Mucosa of stomach (tissue), 1 donor: ENCODE data around the gene KIAA0408.

Experiments used
- H3K27me3 ChIP-seq: one replicate; pipeline ENCODE4 v1.7.0; 2013; ENCODE audit warnings: mild to moderate bottlenecking, low read length; ENCODE audit not compliant: control insufficient read depth, insufficient read depth
- H3K36me3 ChIP-seq: one replicate; pipeline ENCODE4 v1.7.0; 2013; ENCODE audit warnings: low read length; ENCODE audit not compliant: control insufficient read depth, insufficient read depth
- H3K4me1 ChIP-seq: one replicate; pipeline ENCODE4 v1.7.0; 2013; ENCODE audit warnings: mild to moderate bottlenecking, low read length; ENCODE audit not compliant: control insufficient read depth, insufficient read depth
- H3K4me3 ChIP-seq: one replicate; pipeline ENCODE4 v1.7.0; 2013; ENCODE audit warnings: low read length
- H3K9ac ChIP-seq: one replicate; pipeline ENCODE4 v1.7.0; 2013; ENCODE audit warnings: mild to moderate bottlenecking, low read length, moderate library complexity
- H3K9me3 ChIP-seq: one replicate; pipeline ENCODE4 v1.7.0; 2013; ENCODE audit warnings: mild to moderate bottlenecking, low read length, moderate library complexity; ENCODE audit not compliant: control insufficient read depth
- donor health status: Pancreatic carcinoma.

The KIAA0408 gene

GRCh38 chr6:127481111-127481510 lies 21.9 kb upstream of the KIAA0408 start:
- H3K4me1 ChIP-seq, result no peaks in the 10 kb centered on the region
- H3K27me3 ChIP-seq, result peaks cover 4% of the 10 kb centered on the region
- H3K4me3 ChIP-seq, result no peak overlapping the region
- H3K9me3 ChIP-seq, result no peaks in the 10 kb centered on the region
- H3K9ac ChIP-seq, result no peak overlapping the region
- no peaks in the 10 kb centered on the region for H3K36me3 ChIP-seq

GRCh38 chr6:127477658-127478057 lies 18.5 kb upstream of the KIAA0408 start:
- Histone ChIP-seq H3K9me3 (no peaks in the 10 kb centered on the region), H3K4me3 (no peak overlapping the region), H3K27me3 (peaks cover 13% of the 10 kb centered on the region), H3K36me3 (no peaks in the 10 kb centered on the region), H3K9ac (no peak overlapping the region), H3K4me1 (no peaks in the 10 kb centered on the region)

DNA sequence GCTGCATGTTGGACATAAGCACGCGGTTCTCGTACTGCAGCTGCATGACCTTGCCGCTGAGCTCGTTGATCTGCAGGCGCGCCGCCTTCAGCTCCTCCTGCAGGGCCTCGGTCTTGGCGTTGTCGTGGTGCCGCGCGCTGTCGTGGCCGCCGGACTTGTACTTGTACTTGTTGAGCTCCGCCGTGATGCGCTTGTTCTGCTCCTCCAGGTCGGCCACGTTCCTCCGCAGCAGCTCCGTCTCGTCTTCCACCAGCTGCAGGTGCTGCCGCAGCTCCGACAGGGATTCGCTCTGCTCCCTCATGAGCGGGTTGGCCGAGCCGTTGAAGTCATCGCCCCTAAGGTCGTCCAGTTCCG lies 16.6 kb upstream of the KIAA0408 start:
- Histone ChIP-seq H3K4me3 (no peak overlapping the region), H3K9me3 (no peaks in the 10 kb centered on the region), H3K27me3 (peaks cover 13% of the 10 kb centered on the region), H3K4me1 (no peaks in the 10 kb centered on the region), H3K9ac (no peak overlapping the region), H3K36me3 (no peaks in the 10 kb centered on the region)

DNA sequence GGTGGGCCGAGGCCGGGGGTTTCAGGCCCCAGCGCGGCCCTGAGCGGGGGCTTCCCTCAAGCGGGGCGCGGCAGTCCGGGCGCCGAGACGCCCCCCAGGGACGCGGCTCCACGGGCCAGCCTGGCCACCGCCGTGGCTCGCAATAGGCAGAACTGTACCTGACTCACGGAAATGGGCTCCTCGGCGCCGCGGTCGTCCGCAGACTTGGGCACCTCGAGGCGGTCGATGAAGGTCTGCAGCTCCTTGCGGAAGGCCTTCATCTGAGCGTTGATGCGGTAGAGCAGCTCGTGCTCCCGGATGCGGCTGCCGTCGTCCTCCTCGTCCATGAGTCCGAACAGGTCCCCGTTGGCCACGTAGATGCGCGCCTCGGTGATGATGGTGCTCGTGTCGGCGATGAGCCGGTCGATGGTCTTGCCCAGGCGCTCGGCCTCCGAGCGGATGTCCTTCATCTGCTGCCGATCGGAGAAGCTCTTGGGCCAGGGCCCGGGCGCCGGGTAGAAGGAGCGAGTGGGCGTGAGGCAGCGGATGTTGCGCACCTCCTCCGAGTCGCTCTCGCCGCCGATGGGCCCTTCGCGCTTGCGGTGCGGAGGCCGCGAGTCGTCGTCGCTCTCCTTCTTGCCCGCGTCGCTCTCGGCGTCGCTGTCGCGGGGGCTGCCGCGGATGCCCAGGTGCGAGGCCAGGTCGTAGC lies 16.1 kb upstream of the KIAA0408 start:
- Histone ChIP-seq H3K4me3 (no peak overlapping the region), H3K36me3 (no peaks in the 10 kb centered on the region), H3K27me3 (peaks cover 13% of the 10 kb centered on the region), H3K9ac (no peak overlapping the region), H3K4me1 (no peaks in the 10 kb centered on the region), H3K9me3 (no peaks in the 10 kb centered on the region)

DNA sequence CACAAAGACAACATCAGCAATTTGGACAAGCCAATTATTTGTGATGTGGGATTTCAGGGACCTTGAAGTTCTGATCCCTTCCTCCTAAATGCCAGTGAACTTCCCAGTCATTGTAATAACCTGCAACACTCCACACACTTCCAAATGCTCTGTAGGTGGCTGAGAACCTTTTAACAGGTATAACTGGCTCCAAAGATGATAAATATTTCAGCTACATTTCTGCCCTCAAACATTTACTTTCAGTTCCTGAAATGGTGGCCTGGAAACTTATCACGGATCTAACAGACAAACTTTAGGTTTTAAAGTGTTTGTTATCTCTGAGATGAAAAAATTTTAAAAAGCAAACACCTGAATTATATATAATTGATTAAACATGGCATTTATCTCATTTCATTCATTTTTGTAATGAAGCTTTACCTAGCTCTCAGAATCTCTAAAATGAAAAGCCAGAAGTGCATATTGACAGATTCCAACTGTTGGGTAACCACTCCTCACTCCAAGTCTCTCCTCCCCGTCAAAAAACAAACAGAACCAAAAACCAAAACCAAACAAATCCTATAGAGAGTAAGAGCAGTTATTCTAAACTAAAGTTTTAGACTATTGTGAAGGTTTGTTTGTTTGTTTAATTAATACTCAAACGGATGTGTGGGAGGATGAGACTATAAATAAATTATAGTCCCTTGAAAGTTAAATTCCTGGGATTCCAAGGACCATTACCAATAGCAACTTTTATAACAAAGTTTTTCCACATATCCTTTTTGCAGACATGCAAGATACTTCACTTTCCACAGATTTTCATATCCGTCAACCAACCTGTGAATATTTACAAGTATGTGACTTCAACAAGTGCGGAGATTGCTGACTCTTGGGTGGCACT lies 12.4 kb upstream of the KIAA0408 start:
- Histone ChIP-seq H3K9ac (no peak overlapping the region), H3K27me3 (peaks cover 13% of the 10 kb centered on the region), H3K36me3 (no peaks in the 10 kb centered on the region), H3K4me3 (no peak overlapping the region), H3K9me3 (no peaks in the 10 kb centered on the region), H3K4me1 (no peaks in the 10 kb centered on the region)

GRCh38 chr6:127468936-127469335 lies 9.7 kb upstream of the KIAA0408 start:
- Histone ChIP-seq H3K27me3 (no peaks in the 10 kb centered on the region), H3K4me1 (no peaks in the 10 kb centered on the region), H3K9ac (no peak overlapping the region), H3K4me3 (no peak overlapping the region), H3K9me3 (no peaks in the 10 kb centered on the region), H3K36me3 (no peaks in the 10 kb centered on the region)

DNA sequence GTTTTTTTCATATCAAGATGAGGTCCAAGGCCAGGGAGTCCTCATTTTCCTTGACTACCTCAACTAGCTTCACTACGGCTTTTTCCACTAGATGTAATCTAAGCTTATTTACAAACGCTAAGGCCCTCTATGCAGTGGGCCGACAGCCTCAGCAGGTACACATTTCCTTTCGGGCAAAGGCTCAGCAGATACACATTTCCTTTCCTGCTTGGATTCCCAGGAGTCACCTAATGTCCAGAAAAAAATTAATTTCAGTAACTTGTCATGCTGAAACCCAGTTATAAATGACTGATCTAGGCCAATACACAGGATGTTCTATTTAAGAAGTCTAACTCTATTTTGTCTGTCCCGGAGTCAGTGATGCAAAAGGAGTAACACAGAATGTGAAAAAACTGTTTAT lies 7.2 kb upstream of the KIAA0408 start:
- Histone ChIP-seq H3K27me3 (no peaks in the 10 kb centered on the region), H3K4me1 (no peaks in the 10 kb centered on the region), H3K9me3 (no peaks in the 10 kb centered on the region), H3K9ac (no peak overlapping the region), H3K4me3 (no peak overlapping the region), H3K36me3 (no peaks in the 10 kb centered on the region)

DNA sequence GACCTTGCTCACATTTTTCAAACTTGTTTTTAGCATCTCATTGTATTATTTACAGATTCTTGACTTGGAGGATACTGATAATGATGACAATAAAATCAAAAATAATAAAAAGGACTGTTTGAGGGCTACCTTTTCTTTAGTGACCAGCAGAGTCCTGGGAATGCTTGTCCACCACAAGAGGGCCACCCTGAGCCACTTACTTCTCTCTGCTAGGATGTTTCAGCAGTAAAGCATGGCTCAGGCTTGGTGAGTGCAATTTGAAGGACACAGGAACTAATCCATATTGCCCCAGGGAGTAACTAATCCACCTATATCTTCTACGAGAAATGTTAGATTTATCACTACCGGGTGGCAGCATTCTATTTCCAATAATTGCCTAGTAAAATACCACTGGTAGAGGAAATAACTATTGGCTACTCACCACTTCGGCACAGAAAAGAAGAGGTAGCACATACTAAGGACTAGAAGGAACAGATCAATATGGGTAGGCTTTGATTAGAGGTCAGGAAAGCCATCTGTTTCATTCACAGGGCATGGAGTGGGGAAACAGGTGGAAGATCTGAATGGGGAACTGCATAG lies 5.8 kb upstream of the KIAA0408 start:
- H3K9ac ChIP-seq, result no peak overlapping the region
- no peak overlapping the region for H3K4me3 ChIP-seq
- no peaks in the 10 kb centered on the region for H3K27me3 ChIP-seq
- no peaks in the 10 kb centered on the region for H3K36me3 ChIP-seq
- no peaks in the 10 kb centered on the region for H3K4me1 ChIP-seq
- no peaks in the 10 kb centered on the region for H3K9me3 ChIP-seq

GRCh38 chr6:127464161-127464880 lies 5.1 kb upstream of the KIAA0408 start:
- no peak overlapping the region for H3K9ac ChIP-seq
- H3K9me3 ChIP-seq, result no peaks in the 10 kb centered on the region

GRCh38 chr6:127463056-127463455 lies 3.9 kb upstream of the KIAA0408 start:
- H3K4me3 ChIP-seq, result no peak overlapping the region
- no peaks in the 10 kb centered on the region for H3K36me3 ChIP-seq
- no peaks in the 10 kb centered on the region for H3K9me3 ChIP-seq
- no peak overlapping the region for H3K9ac ChIP-seq
- H3K27me3 ChIP-seq, result peaks cover 5% of the 10 kb centered on the region
- no peaks in the 10 kb centered on the region for H3K4me1 ChIP-seq

More at GRCh38 chr6:127464161-127464880, 5.1 kb upstream of the KIAA0408 start:
- H3K4me1 ChIP-seq, result no peaks in the 10 kb centered on the region
- H3K4me3 ChIP-seq, result no peak overlapping the region
- no peaks in the 10 kb centered on the region for H3K36me3 ChIP-seq
- no peaks in the 10 kb centered on the region for H3K27me3 ChIP-seq

GRCh38 chr6:127462376-127462775 lies 3.2 kb upstream of the KIAA0408 start:
- H3K27me3 ChIP-seq, result peaks cover 5% of the 10 kb centered on the region
- no peaks in the 10 kb centered on the region for H3K4me1 ChIP-seq
- no peaks in the 10 kb centered on the region for H3K36me3 ChIP-seq
- H3K4me3 ChIP-seq, result no peak overlapping the region
- no peaks in the 10 kb centered on the region for H3K9me3 ChIP-seq
- no peak overlapping the region for H3K9ac ChIP-seq

- H3K9ac ChIP-seq, result no peak overlapping the region
- H3K27me3 ChIP-seq, result peaks cover 5% of the 10 kb centered on the region
- no peak overlapping the region for H3K4me3 ChIP-seq
- no peaks in the 10 kb centered on the region for H3K9me3 ChIP-seq
- no peaks in the 10 kb centered on the region for H3K4me1 ChIP-seq
- H3K36me3 ChIP-seq, result no peaks in the 10 kb centered on the region
Observed at GRCh38 chr6:127460465-127460864, 1.3 kb upstream of the KIAA0408 start.
